Measurements from ENCODE around the gene SUSD6.
"Not testable (repeated sequence)": the region's sequence is repeated elsewhere in the genome, so short reads cannot be mapped to it uniquely, and the experiment has no call there.

Gene SUSD6

GRCh38 chr14:69625299-69626131 is 14.1 kb downstream of the SUSD6 start:
- DNase-seq, result peak; percentile 81

GRCh38 chr14:69626132-69626500 is 14.7 kb downstream of the SUSD6 start:
- no peak for DNase-seq

- no peak for DNase-seq
Measured at GRCh38 chr14:69629225-69630127, 18.1 kb downstream of the SUSD6 start.

- DNase-seq, result no peak
Measured at GRCh38 chr14:69630360-69630759, 19.0 kb downstream of the SUSD6 start.

- no peak for DNase-seq
Measured at GRCh38 chr14:69631509-69631908, 20.1 kb downstream of the SUSD6 start.

GRCh38 chr14:69632164-69632563 is 20.8 kb downstream of the SUSD6 start:
- DNase-seq, result no peak

- DNase-seq, result no peak
Measured at GRCh38 chr14:69632593-69633151, 21.3 kb downstream of the SUSD6 start.

- DNase-seq, result no peak
Measured at GRCh38 chr14:69633238-69633637, 21.8 kb downstream of the SUSD6 start.

GRCh38 chr14:69635981-69636639 is 24.7 kb downstream of the SUSD6 start:
- peak; percentile 68 for DNase-seq

- no peak for DNase-seq
Measured at GRCh38 chr14:69636718-69637480, 25.5 kb downstream of the SUSD6 start.

- DNase-seq, result no peak
Measured at GRCh38 chr14:69637503-69638031, 26.2 kb downstream of the SUSD6 start.

- no peak for DNase-seq
Measured at GRCh38 chr14:69640931-69641330, 29.5 kb downstream of the SUSD6 start.

- DNase-seq, result peak; percentile 61
Measured at GRCh38 chr14:69642212-69642793, 30.9 kb downstream of the SUSD6 start.

GRCh38 chr14:69643430-69644200 is 32.2 kb downstream of the SUSD6 start:
- DNase-seq, result peak; percentile 84

- no peak for DNase-seq
Measured at GRCh38 chr14:69644814-69645213, 33.4 kb downstream of the SUSD6 start.

- DNase-seq, result no peak
Measured at GRCh38 chr14:69647213-69647612, 35.8 kb downstream of the SUSD6 start.

GRCh38 chr14:69647642-69648041 is 36.2 kb downstream of the SUSD6 start:
- not testable (repeated sequence) for DNase-seq

- DNase-seq, result no peak
Measured at GRCh38 chr14:69648480-69649451, 37.4 kb downstream of the SUSD6 start.

GRCh38 chr14:69650948-69651369 is 39.6 kb downstream of the SUSD6 start:
- DNase-seq, result no peak

Measured in stimulated activated CD4-positive, alpha-beta T cell treated with anti-CD3 and anti-CD28 coated beads, Interleukin-4, amount 100 ng/mL, for 24 hours (primary cell).